OCI-LY3 (cell line): Measurements from ENCODE around the gene PAX9.

Source experiments
- H2AFZ ChIP-seq: fragments of 200-600, 300-600 bp; shearing (Covaris generic); 2 replicates; pipeline ENCODE4 v1.6.0; 2014; ENCODE audit warnings: antibody characterized with exemption, low read depth, low read length
- H3K27ac ChIP-seq: fragments of 200-600, 300-600 bp; sonication (generic); 2 replicates; pipeline ENCODE4 v1.5.1; 2014; ENCODE audit warnings: mild to moderate bottlenecking, low read length, moderate library complexity, mixed read lengths
- H3K27me3 ChIP-seq: fragments of 200-600, 300-600 bp; sonication (generic); 2 replicates; pipeline ENCODE4 v1.6.1; 2014; ENCODE audit warnings: low read depth, low read length, mixed read lengths
- H3K36me3 ChIP-seq: fragments of 200-600, 300-600 bp; sonication (generic); replicated peaks from 2 replicates; pipeline ENCODE3; 2014; ENCODE audit warnings: low read depth, low read length, mixed read lengths
- H3K4me1 ChIP-seq: fragments of 300-600, 200-600 bp; sonication (generic); 2 replicates; pipeline ENCODE4 v1.6.1; 2014; ENCODE audit warnings: low read length, mixed read lengths
- H3K4me2 ChIP-seq: fragments of 200-600, 300-600 bp; sonication (generic); 2 replicates; pipeline ENCODE4 v1.6.1; 2014; ENCODE audit warnings: low read length, mixed read lengths
- H3K4me3 ChIP-seq: fragments of 300-600, 200-600 bp; sonication (generic); 2 replicates; pipeline ENCODE4 v1.5.1; 2014; ENCODE audit warnings: antibody characterized with exemption, mild to moderate bottlenecking, low read length, moderate library complexity
- H3K79me2 ChIP-seq: fragments of 300-600, 200-600 bp; shearing (Covaris generic); 2 replicates; pipeline ENCODE4 v1.6.1; 2014; ENCODE audit warnings: mild to moderate bottlenecking, low read length, mixed read lengths
- H3K9ac ChIP-seq: fragments of 300-600, 200-600 bp; shearing (Covaris generic); 2 replicates; pipeline ENCODE4 v1.6.0; 2014; ENCODE audit warnings: mild to moderate bottlenecking, low read length, moderate library complexity
- H3K9me3 ChIP-seq: fragments of 200-600, 300-600 bp; shearing (Covaris generic); 2 replicates; pipeline ENCODE4 v1.6.1; 2014; ENCODE audit warnings: low read length, mixed read lengths; ENCODE audit not compliant: insufficient read depth
- H4K20me1 ChIP-seq: fragments of 200-600, 300-600 bp; sonication (generic); 2 replicates; pipeline ENCODE4 v1.6.1; 2016; ENCODE audit warnings: low read length, mixed read lengths; ENCODE audit not compliant: insufficient read depth
- CTCF ChIP-seq: fragments of 200-600, 300-600 bp; sonication (generic); IDR thresholded peaks from 2 replicates; pipeline ENCODE4 v1.5.1; 2014; ENCODE audit warnings: antibody characterized with exemption, low read length, low read depth
- EZH2phosphoT487 ChIP-seq: fragments of 200-600 bp; shearing (Covaris generic); IDR thresholded peaks from 2 replicates; pipeline ENCODE4 v1.6.1; 2018; ENCODE audit warnings: antibody characterized with exemption, mixed run types, low read depth

Gene PAX9

GRCh38 chr14:36676236-36676635, 14.6 kb downstream of the PAX9 start:
- H3K4me2 ChIP-seq = no peak overlapping the region
- no peak overlapping the region for H3K9ac ChIP-seq
- H3K27me3 ChIP-seq = no peaks in the 10 kb centered on the region
- no peaks in the 10 kb centered on the region for H4K20me1 ChIP-seq
- H3K4me3 ChIP-seq = no peak overlapping the region
- TF ChIP-seq CTCF = no peak
- TF ChIP-seq EZH2phosphoT487 = no peak
- H3K27ac ChIP-seq = no peak overlapping the region
- no peaks in the 10 kb centered on the region for H3K79me2 ChIP-seq
- H3K9me3 ChIP-seq = no peaks in the 10 kb centered on the region
- H3K36me3 ChIP-seq = no peaks in the 10 kb centered on the region
- no peak overlapping the region for H2AFZ ChIP-seq
- no peaks in the 10 kb centered on the region for H3K4me1 ChIP-seq

GRCh38 chr14:36682338-36682737, 20.7 kb downstream of the PAX9 start:
- no peak overlapping the region for H3K9ac ChIP-seq
- no peaks in the 10 kb centered on the region for H3K79me2 ChIP-seq
- no peaks in the 10 kb centered on the region for H3K4me1 ChIP-seq
- no peak overlapping the region for H3K4me3 ChIP-seq
- H4K20me1 ChIP-seq = no peaks in the 10 kb centered on the region
- no peaks in the 10 kb centered on the region for H3K27me3 ChIP-seq
- H3K36me3 ChIP-seq = no peaks in the 10 kb centered on the region
- no peak overlapping the region for H2AFZ ChIP-seq
- no peak overlapping the region for H3K27ac ChIP-seq
- TF ChIP-seq EZH2phosphoT487 (no peak), CTCF (no peak)
- H3K4me2 ChIP-seq = no peak overlapping the region
- H3K9me3 ChIP-seq = no peaks in the 10 kb centered on the region

- Histone ChIP-seq H2AFZ (no peak overlapping the region), H3K4me2 (no peak overlapping the region), H3K4me1 (no peaks in the 10 kb centered on the region)
These were observed 21.5 kb downstream of the PAX9 start for GRCh38 chr14:36683083-36683724.

GRCh38 chr14:36684946-36685345, 23.3 kb downstream of the PAX9 start:
- H3K9ac ChIP-seq = no peak overlapping the region
- no peaks in the 10 kb centered on the region for H3K27me3 ChIP-seq
- H3K4me2 ChIP-seq = no peak overlapping the region
- H3K4me3 ChIP-seq = no peak overlapping the region
- no peaks in the 10 kb centered on the region for H3K36me3 ChIP-seq
- H3K4me1 ChIP-seq = no peaks in the 10 kb centered on the region
- H4K20me1 ChIP-seq = no peaks in the 10 kb centered on the region
- H3K79me2 ChIP-seq = no peaks in the 10 kb centered on the region
- no peaks in the 10 kb centered on the region for H3K9me3 ChIP-seq
- H3K27ac ChIP-seq = no peak overlapping the region
- TF ChIP-seq EZH2phosphoT487 (no peak), CTCF (no peak)
- no peak overlapping the region for H2AFZ ChIP-seq

More at GRCh38 chr14:36683083-36683724, 21.5 kb downstream of the PAX9 start:
- no peaks in the 10 kb centered on the region for H4K20me1 ChIP-seq
- H3K4me3 ChIP-seq = no peak overlapping the region
- TF ChIP-seq CTCF = no peak
- no peak for TF ChIP-seq EZH2phosphoT487
- no peaks in the 10 kb centered on the region for H3K36me3 ChIP-seq
- no peak overlapping the region for H3K27ac ChIP-seq
- H3K79me2 ChIP-seq = no peaks in the 10 kb centered on the region
- no peaks in the 10 kb centered on the region for H3K9me3 ChIP-seq
- H3K9ac ChIP-seq = no peak overlapping the region
- no peaks in the 10 kb centered on the region for H3K27me3 ChIP-seq
